ENCODE data around the gene CTSC.

DNA sequence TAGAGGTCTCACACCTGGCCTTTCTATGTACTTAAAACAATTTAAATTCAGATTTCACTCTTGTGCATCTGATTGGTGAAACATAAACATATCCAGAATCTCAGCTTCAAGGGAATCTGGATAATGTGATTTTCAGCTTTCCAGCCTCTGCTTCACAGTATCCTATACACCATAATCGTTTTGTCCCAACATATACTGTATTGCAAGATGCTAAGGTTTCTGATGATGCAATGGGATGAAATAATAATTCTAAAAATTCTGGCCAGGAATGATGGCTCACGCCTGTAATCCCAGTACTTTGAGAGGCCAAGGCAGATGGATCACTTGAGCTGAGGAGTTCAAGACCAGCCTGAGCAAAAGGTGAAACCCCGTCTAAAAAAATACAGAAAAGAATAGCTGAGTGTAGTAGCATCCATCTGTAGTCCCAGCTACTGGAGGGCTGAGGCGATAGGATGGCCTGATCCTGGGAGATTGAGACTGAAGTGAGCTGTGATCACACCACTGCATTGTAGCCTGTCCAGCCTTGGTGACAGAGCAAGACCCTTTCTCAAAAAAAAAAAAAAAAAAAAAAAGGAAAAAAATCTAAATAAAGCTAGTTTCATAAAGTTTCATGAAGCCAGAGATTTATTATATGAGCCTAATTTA lies 41.0 kb upstream of the CTSC start:
- TF ChIP-seq, protein P1, sequence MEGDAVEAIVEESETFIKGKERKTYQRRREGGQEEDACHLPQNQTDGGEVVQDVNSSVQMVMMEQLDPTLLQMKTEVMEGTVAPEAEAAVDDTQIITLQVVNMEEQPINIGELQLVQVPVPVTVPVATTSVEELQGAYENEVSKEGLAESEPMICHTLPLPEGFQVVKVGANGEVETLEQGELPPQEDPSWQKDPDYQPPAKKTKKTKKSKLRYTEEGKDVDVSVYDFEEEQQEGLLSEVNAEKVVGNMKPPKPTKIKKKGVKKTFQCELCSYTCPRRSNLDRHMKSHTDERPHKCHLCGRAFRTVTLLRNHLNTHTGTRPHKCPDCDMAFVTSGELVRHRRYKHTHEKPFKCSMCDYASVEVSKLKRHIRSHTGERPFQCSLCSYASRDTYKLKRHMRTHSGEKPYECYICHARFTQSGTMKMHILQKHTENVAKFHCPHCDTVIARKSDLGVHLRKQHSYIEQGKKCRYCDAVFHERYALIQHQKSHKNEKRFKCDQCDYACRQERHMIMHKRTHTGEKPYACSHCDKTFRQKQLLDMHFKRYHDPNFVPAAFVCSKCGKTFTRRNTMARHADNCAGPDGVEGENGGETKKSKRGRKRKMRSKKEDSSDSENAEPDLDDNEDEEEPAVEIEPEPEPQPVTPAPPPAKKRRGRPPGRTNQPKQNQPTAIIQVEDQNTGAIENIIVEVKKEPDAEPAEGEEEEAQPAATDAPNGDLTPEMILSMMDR (IDR thresholded peaks at IDR 0.05) = no peak
- TF ChIP-seq POLR2A (IDR thresholded peaks at IDR 0.05) (no peak), POLR2AphosphoS5 (IDR thresholded peaks at IDR 0.05; ENCODE audit: insufficient read depth in 1 of 2, low read depth in 1 of 2) (no peak)
